CD14-positive monocyte (primary cell): ENCODE results near the gene NXPH4. TPM values are rescaled to one million over a fixed set of nuclear protein-coding genes. Genes with fewer than 3 reads are reported as not detected.

Experiments used
- DNase-seq, 3 donors: peaks; one replicate each; pipeline ENCODE4 v3.0.0-alpha.2; 2011 to 2022
- H2AFZ ChIP-seq: 2 replicates; pipeline ENCODE4 v1.6.0; 2012; ENCODE audit warnings: mild to moderate bottlenecking, low read depth, low read length, inconsistent platforms; ENCODE audit not compliant: insufficient read depth, poor library complexity, severe bottlenecking
- H3K27ac ChIP-seq, 2 donors: 1 replicate in 1 of 2; 2 replicates in 1 of 2; pipeline ENCODE4 v1.5.1; 2012 to 2013; ENCODE audit warnings: low read length in 2 of 2, control low read depth in 1 of 2, inconsistent platforms in 1 of 2, low read depth in 1 of 2, mild to moderate bottlenecking in 1 of 2
- H3K27me3 ChIP-seq, 2 donors: one replicate each; pipeline versions ENCODE4 v1.6.0 to v1.6.1; 2011 to 2013; ENCODE audit warnings: low read length in 2 of 2; ENCODE audit not compliant: control insufficient read depth in 2 of 2, insufficient read depth in 2 of 2
- H3K36me3 ChIP-seq, 2 donors: replicated peaks in 1 of 2; 1 replicate in 1 of 2; 2 replicates in 1 of 2; pipeline versions ENCODE4 v1.5.1 to v1.6.1; 2012 to 2013; ENCODE audit warnings: low read length in 2 of 2, control low read depth in 1 of 2, inconsistent platforms in 1 of 2, mild to moderate bottlenecking in 1 of 2; ENCODE audit not compliant: insufficient read depth in 2 of 2, control insufficient read depth in 1 of 2
- H3K4me1 ChIP-seq, 2 donors: 1 replicate in 1 of 2; 2 replicates in 1 of 2; pipeline versions ENCODE4 v1.5.1 to v1.6.1; 2012 to 2013; ENCODE audit warnings: low read length in 2 of 2, control low read depth in 1 of 2, inconsistent platforms in 1 of 2, mild to moderate bottlenecking in 1 of 2, moderate library complexity in 1 of 2; ENCODE audit not compliant: insufficient read depth in 2 of 2, control insufficient read depth in 1 of 2
- H3K4me2 ChIP-seq: replicated peaks from 2 replicates; pipeline ENCODE3; 2012; ENCODE audit warnings: low read length, moderate library complexity, mild to moderate bottlenecking; ENCODE audit not compliant: poor library complexity, severe bottlenecking; ENCODE audit errors: extremely low read depth
- H3K4me3 ChIP-seq, 3 experiments: fragments of 200-600 bp in 1 of 3; sonication (generic) in 1 of 3; replicated peaks in 1 of 3; 1 replicate in 2 of 3; 2 replicates in 1 of 3; pipeline ENCODE4 v1.5.1; 2011 to 2013; ENCODE audit warnings: low read length in 3 of 3, mild to moderate bottlenecking in 3 of 3, control low read depth in 2 of 3, low read depth in 2 of 3, inconsistent platforms in 1 of 3, moderate library complexity in 1 of 3
- H3K79me2 ChIP-seq: 2 replicates; pipeline ENCODE4 v1.6.0; 2012; ENCODE audit warnings: mild to moderate bottlenecking, control low read depth, inconsistent platforms, low read length, moderate library complexity; ENCODE audit not compliant: insufficient read depth
- H3K9ac ChIP-seq: 2 replicates; pipeline ENCODE4 v1.6.0; 2017; ENCODE audit warnings: low read length, mild to moderate bottlenecking; ENCODE audit not compliant: insufficient read depth, poor library complexity, severe bottlenecking
- H3K9me3 ChIP-seq, 2 donors: replicated peaks in 1 of 2; 1 replicate in 1 of 2; 2 replicates in 1 of 2; pipeline versions ENCODE4 v1.5.1 to v1.6.1; 2012 to 2013; ENCODE audit warnings: low read length in 2 of 2, control low read depth in 1 of 2; ENCODE audit not compliant: control insufficient read depth in 1 of 2, insufficient read depth in 1 of 2
- H4K20me1 ChIP-seq: 2 replicates; pipeline ENCODE4 v1.6.0; 2012; ENCODE audit warnings: mild to moderate bottlenecking, low read length, control low read depth, moderate library complexity; ENCODE audit not compliant: insufficient read depth
- H3K27ac Mint-ChIP-seq, 7 donors: one replicate each; pipeline ENCODE4 v1.8.0; 2020; ENCODE audit warnings: mild to moderate bottlenecking in 7 of 7, mixed read lengths in 7 of 7, moderate library complexity in 6 of 7, inconsistent platforms in 2 of 7
- H3K27me3 Mint-ChIP-seq, 3 donors: one replicate each; pipeline ENCODE4 v1.8.0; 2021 to 2022; ENCODE audit warnings: low read depth in 3 of 3, mild to moderate bottlenecking in 3 of 3, mixed read lengths in 3 of 3, moderate library complexity in 3 of 3, inconsistent platforms in 1 of 3
- H3K36me3 Mint-ChIP-seq, 2 donors: one replicate each; pipeline ENCODE4 v1.8.0; 2020; ENCODE audit warnings: mixed read lengths in 2 of 2, inconsistent platforms in 1 of 2, mild to moderate bottlenecking in 1 of 2
- H3K4me1 Mint-ChIP-seq: one replicate; pipeline ENCODE4 v1.8.0; 2020; ENCODE audit warnings: mild to moderate bottlenecking, mixed read lengths
- H3K4me3 Mint-ChIP-seq, 2 donors: one replicate each; pipeline ENCODE4 v1.8.0; 2020; ENCODE audit warnings: mild to moderate bottlenecking in 2 of 2, mixed read lengths in 2 of 2, moderate library complexity in 1 of 2
- H3K9me3 Mint-ChIP-seq, 7 donors: one replicate each; pipeline ENCODE4 v1.8.0; 2020 to 2022; ENCODE audit warnings: mixed read lengths in 7 of 7, mild to moderate bottlenecking in 6 of 7, moderate library complexity in 6 of 7, inconsistent platforms in 2 of 7
- CTCF ChIP-seq: fragments of 200-600 bp; IDR thresholded peaks from one replicate; pipeline ENCODE4 v1.8.0; 2022; ENCODE audit warnings: antibody characterized with exemption, mild to moderate bottlenecking
- WGBS: methylation state at CpG from one replicate; pipeline ENCODE4 v1.1.5; 2013; ENCODE audit warnings: missing lambda C conversion rate; ENCODE audit not compliant: insufficient coverage; 5-methylcytosine and 5-hydroxymethylcytosine counted together
- intact Hi-C, 2 donors: fragments of 100-400 bp; cut with micrococcal nuclease; formaldehyde crosslinking; loops; one replicate each; pipeline versions ENCODE4 v1.15.0 to v1.15.1; 2023
- polyA plus RNA-seq, 3 donors: library from polyadenylated mRNA; depleted of rRNA in 1 of 3; unstranded in 2 of 3; stranded (reverse) in 1 of 3; fragments of 300-500 nt in 2 of 3; fragments of >200 nt in 1 of 3; fragmentation: Illumina TruSeq in 2 of 3; gene quantifications; 1 replicate in 2 of 3; 2 replicates in 1 of 3; pipeline ENCODE4 v1.2.3, GENCODE V29; 2012 to 2021

Gene NXPH4
- polyA plus RNA-seq, 3 donors, result not detected

DNA sequence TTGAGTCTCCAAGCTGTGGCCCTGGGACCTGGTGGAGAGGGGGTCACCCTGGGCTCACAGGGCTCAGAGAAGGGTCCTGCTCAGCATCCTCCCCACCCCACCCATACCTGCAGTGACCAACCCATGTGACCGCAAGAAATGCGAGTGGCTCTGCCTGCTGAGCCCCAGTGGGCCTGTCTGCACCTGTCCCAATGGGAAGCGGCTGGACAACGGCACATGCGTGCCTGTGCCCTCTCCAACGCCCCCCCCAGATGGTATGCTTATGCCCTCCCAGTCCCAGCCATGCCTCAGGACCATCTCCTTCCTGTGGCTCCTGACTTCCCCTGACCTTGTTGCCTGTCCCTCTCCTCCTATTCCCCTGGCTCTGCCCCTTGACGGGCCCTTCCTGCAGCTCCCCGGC lies 6.7 kb upstream of the NXPH4 start:
- Histone ChIP-seq H3K9me3 (no peaks in the 10 kb centered on the region), H3K79me2 (no peaks in the 10 kb centered on the region), H4K20me1 (peaks cover 97% of the 10 kb centered on the region), H3K4me3 (no peak overlapping the region), H3K9ac (no peak overlapping the region), H3K27me3 (peaks cover 10 to 16% of the 10 kb centered on the region in 2 donors), H3K36me3 (peaks cover 76 to 81% of the 10 kb centered on the region in 2 donors), H3K4me2 (no peak overlapping the region), H3K4me1 (peaks cover 12 to 17% of the 10 kb centered on the region in 2 donors), H3K27ac (no peak overlapping the region), H2AFZ (no peak overlapping the region)
- Mint-ChIP-seq H3K36me3 (peaks cover 82 to 84% of the 10 kb centered on the region in 2 donors), H3K9me3 (peaks cover 0 to 13% (median 4%) of the 10 kb centered on the region in 7 donors), H3K4me1 (peaks cover 15% of the 10 kb centered on the region), H3K27ac (peak overlapping the region in 1 of 7 donors; percentile 64), H3K4me3 (peak overlapping the region in 1 of 2 donors; percentile 21), H3K27me3 (peaks cover 15 to 20% (median 20%) of the 10 kb centered on the region in 3 donors)
- TF ChIP-seq CTCF, result no peak
- DNase-seq, result no peak
- WGBS, result 73% methylated on average over 8 of the region's 8 CpGs
- intact Hi-C loops, result loop anchor here in 1 of 2 donors (5.0 kb wide), 1 partner anchor 37 kb away; no protein-coding TSS in a partner anchor

DNA sequence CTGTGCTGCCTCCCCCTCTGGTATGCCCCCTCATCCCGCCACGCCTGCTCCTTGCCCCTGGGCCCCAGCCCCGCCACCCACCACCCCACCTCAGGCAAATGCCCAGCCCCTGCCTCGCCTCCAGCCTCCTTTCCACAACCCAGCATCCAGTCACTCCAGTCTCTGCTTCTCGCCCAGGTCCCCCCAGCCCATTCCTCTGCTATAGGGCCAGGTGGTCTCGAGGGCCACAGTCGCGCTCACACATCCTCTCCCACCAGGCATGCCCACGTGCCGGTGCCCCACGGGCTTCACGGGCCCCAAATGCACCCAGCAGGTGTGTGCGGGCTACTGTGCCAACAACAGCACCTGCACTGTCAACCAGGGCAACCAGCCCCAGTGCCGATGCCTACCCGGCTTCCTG lies 6.1 kb upstream of the NXPH4 start:
- peaks cover 17% of the 10 kb centered on the region for H3K4me1 Mint-ChIP-seq
- H3K4me3 ChIP-seq, result no peak overlapping the region
- peaks cover 21 to 26% (median 25%) of the 10 kb centered on the region in 3 donors for H3K27me3 Mint-ChIP-seq
- H3K9me3 Mint-ChIP-seq, result peaks cover 0 to 13% (median 4%) of the 10 kb centered on the region in 7 donors
- H3K9ac ChIP-seq, result no peak overlapping the region
- H3K4me3 Mint-ChIP-seq, result peak overlapping the region in 1 of 2 donors; percentile 21
- no peak for DNase-seq
- H3K9me3 ChIP-seq, result peaks cover 0 to 2% of the 10 kb centered on the region in 2 donors
- no peak overlapping the region for H2AFZ ChIP-seq
- no peaks in the 10 kb centered on the region for H3K79me2 ChIP-seq
- intact Hi-C loops, result loop anchor here in 1 of 2 donors (5.0 kb wide), 1 partner anchor 37 kb away; no protein-coding TSS in a partner anchor
- peak overlapping the region in 1 of 7 donors; percentile 64 for H3K27ac Mint-ChIP-seq
- TF ChIP-seq CTCF, result no peak
- WGBS, result 90% methylated on average over 14 of the region's 15 CpGs
- H3K4me1 ChIP-seq, result peaks cover 12 to 20% of the 10 kb centered on the region in 2 donors
- H4K20me1 ChIP-seq, result peaks cover 97% of the 10 kb centered on the region
- H3K27me3 ChIP-seq, result peaks cover 16 to 22% of the 10 kb centered on the region in 2 donors
- no peak overlapping the region for H3K4me2 ChIP-seq
- peaks cover 77 to 78% of the 10 kb centered on the region in 2 donors for H3K36me3 Mint-ChIP-seq
- peaks cover 70 to 75% of the 10 kb centered on the region in 2 donors for H3K36me3 ChIP-seq
- no peak overlapping the region for H3K27ac ChIP-seq
